GM10266 (cell line): ENCODE data around the gene KHDRBS2.

Experiments used
- DNase-seq: peaks from one replicate; pipeline ENCODE4 v3.0.0; 2012; ENCODE audit errors: extremely low spot score
- CTCF ChIP-seq: IDR thresholded peaks from 2 replicates; pipeline ENCODE4 v1.5.1; 2012; ENCODE audit warnings: mild to moderate bottlenecking, low read depth; ENCODE audit not compliant: control insufficient read depth, insufficient read depth; ENCODE audit errors: missing control alignments

The KHDRBS2 gene

GRCh38 chr6:62043084-62043483 lies 242.9 kb downstream of the KHDRBS2 start:
- no peak for TF ChIP-seq CTCF
- DNase-seq, result no peak

GRCh38 chr6:62042429-62042828 lies 243.6 kb downstream of the KHDRBS2 start:
- no peak for TF ChIP-seq CTCF
- no peak for DNase-seq

DNA sequence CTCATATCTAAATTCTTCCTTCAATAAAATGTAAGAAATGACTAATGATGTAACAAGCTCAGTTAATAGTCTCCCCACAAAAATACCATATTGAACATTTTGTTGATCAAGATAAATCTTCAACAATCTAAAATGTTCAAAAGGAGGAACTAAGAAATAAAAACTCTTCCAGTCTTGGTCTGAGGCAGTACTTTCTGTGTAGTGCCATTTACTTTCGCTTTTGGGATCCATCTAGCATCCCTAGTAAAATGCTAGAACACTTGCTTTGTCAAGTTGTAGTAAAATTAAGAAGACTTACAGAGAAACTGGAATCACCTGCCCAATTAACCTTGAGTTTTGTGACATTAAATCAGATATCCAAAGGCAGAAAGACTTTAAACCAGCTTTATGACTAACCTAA lies 246.4 kb downstream of the KHDRBS2 start:
- no peak for TF ChIP-seq CTCF
- no peak for DNase-seq

DNA sequence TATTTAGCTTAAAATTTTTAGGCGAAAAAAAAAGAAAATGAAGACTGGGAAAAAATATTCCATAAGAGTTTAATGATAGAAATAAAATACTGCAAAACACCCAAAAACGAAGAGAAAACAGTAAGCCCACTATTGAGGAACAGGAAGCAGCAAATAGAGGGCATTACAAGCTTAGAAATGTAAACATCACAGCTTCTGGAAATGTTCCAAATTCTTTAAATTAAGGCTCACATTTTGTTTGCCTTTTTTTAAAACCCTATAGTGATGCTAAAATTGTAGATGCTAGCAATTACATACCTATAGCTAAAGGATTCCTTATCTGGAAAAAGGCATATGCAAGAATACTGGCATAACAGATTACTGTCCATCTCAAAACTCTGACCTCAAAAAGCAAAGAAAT lies 248.6 kb downstream of the KHDRBS2 start:
- no peak for TF ChIP-seq CTCF
- DNase-seq, result no peak

GRCh38 chr6:62035952-62036351 lies 250.1 kb downstream of the KHDRBS2 start:
- TF ChIP-seq CTCF, result no peak
- no peak for DNase-seq

DNA sequence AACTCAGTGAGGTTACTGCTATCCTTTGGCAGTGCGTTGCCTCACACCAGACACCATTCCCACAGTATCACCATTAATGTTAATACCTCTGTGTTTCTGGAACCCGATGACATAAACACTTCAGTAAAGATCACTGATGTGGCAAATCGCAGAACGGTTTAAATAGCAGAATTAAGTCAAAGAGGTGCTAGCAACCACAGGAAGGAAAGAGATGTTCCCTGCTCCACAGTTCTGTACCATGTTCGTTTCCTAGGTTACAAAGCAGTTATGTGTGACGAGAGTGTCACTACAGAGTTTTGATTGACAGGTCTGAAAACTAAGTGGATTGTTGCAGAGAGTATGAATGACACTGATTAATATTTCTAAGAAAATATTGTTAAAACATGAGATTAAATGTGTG lies 272.3 kb downstream of the KHDRBS2 start:
- no peak for DNase-seq
- TF ChIP-seq CTCF, result no peak

DNA sequence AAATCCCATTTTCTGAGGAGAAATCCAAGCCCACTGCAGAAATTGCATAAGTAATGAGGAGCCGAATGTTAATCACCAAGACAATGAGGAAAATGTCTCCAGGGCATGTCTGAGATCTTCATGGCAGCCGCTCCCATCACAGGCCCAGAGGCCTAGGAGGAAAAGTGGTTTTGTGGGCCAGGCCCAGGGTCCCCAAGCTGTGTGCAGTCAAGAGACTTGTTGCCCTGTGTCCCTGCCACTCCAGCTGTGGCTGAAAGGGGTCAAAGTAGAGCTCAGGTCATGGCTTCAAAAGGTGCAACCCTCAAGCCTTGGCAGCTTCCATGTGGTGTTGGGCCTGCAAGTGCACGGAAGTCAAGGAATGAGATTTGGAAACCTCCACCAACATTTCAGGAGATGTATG lies 276.6 kb downstream of the KHDRBS2 start:
- no peak for TF ChIP-seq CTCF
- DNase-seq, result no peak
